Measurements from ENCODE around the gene ZSCAN29. TPM values are rescaled to one million over a fixed set of nuclear protein-coding genes. Genes with fewer than 3 reads are reported as not detected.

Gene ZSCAN29
- total and polyA plus RNA-seq, 2 of the 13 experiments (the other 11 are each of a cell fraction or from before 2014, with no cell fraction given): 8.3 to 27.4 TPM

DNA sequence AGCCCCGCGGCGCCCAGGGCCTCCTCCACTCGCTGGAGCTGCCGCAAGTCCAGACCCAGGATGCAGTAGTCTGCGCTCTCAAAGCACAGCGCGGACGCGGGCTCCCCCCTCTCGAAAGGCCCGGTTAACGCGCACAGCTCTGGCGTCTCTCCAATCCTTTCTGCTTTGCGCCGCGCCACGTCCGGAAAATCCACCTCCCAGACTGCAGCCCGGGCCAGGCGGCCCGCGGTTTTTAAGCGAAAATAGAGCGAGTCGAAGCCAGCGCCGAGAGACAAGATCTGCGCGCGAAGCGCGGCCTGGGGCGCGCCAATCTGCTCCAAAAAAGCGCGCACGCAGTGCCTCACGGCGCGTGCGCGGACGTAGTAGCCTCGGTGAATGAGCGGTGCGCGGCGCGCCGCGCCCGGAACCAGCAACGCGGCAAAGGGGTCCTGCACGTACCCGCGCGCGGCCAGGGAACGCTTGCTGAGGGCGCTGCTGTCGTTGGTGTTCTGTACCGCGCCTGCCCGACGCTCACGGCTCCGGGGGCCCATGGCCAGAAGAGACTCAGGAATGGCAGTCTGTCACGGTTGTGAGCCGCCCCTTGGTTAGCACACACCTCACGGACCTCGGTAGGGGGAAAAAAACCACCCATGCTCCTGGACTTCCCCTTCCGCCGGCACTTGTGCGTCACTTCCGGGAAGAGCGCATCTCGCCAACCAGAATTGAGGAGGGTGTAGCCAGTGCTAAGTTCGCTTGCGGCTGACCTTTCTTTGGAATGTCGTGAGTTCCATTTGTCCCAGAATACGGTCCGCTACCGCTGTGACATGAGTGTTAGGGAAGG lies 40.7 kb downstream of the ZSCAN29 start, which contains the start of gene LCMT2 (continued):
- TF ChIP-seq, protein P1, sequence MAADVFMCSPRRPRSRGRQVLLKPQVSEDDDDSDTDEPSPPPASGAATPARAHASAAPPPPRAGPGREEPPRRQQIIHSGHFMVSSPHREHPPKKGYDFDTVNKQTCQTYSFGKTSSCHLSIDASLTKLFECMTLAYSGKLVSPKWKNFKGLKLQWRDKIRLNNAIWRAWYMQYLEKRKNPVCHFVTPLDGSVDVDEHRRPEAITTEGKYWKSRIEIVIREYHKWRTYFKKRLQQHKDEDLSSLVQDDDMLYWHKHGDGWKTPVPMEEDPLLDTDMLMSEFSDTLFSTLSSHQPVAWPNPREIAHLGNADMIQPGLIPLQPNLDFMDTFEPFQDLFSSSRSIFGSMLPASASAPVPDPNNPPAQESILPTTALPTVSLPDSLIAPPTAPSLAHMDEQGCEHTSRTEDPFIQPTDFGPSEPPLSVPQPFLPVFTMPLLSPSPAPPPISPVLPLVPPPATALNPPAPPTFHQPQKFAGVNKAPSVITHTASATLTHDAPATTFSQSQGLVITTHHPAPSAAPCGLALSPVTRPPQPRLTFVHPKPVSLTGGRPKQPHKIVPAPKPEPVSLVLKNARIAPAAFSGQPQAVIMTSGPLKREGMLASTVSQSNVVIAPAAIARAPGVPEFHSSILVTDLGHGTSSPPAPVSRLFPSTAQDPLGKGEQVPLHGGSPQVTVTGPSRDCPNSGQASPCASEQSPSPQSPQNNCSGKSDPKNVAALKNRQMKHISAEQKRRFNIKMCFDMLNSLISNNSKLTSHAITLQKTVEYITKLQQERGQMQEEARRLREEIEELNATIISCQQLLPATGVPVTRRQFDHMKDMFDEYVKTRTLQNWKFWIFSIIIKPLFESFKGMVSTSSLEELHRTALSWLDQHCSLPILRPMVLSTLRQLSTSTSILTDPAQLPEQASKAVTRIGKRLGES (CRISPR knock-in tag; IDR thresholded peaks at IDR 0.05; ENCODE audit: borderline replicate concordance): no peak
- TF ChIP-seq MTA3 (CRISPR knock-in tag; IDR thresholded peaks at IDR 0.05) (no peak), SRSF4 (IDR thresholded peaks at IDR 0.05; ENCODE audit: low read depth, low read length, poor library complexity, severe bottlenecking) (no peak), KLF6 (CRISPR knock-in tag; IDR thresholded peaks at IDR 0.05) (no peak; the same call in 1 of the 2 replicates), HDAC1 (CRISPR knock-in tag; IDR thresholded peaks at IDR 0.05) (peak; percentile 81; the same call in 1 of the 2 replicates), ZNF136 (CRISPR knock-in tag; IDR thresholded peaks at IDR 0.05; ENCODE audit: low read depth) (no peak), ZFP36 (IDR thresholded peaks at IDR 0.05; ENCODE audit: borderline replicate concordance, low read depth, low read length, partially characterized antibody) (no peak), FOXJ3 (CRISPR knock-in tag; IDR thresholded peaks at IDR 0.05; ENCODE audit: borderline replicate concordance) (no peak), ARHGAP35 (CRISPR knock-in tag; IDR thresholded peaks at IDR 0.05; ENCODE audit: borderline replicate concordance) (peak; percentile 46), LCORL (IDR thresholded peaks at IDR 0.05) (no peak), LCORL (CRISPR knock-in tag; IDR thresholded peaks at IDR 0.05) (peak; percentile 78), NFE2L2 (IDR thresholded peaks at IDR 0.05; ENCODE audit: low read length) (no peak), NR1H2 (CRISPR knock-in tag; IDR thresholded peaks at IDR 0.05; ENCODE audit: borderline replicate concordance, low read depth) (peak; percentile 54; the same call in 1 of the 2 replicates), KDM4B (CRISPR knock-in tag; IDR thresholded peaks at IDR 0.05) (no peak)
- TF ChIP-seq, protein P2, sequence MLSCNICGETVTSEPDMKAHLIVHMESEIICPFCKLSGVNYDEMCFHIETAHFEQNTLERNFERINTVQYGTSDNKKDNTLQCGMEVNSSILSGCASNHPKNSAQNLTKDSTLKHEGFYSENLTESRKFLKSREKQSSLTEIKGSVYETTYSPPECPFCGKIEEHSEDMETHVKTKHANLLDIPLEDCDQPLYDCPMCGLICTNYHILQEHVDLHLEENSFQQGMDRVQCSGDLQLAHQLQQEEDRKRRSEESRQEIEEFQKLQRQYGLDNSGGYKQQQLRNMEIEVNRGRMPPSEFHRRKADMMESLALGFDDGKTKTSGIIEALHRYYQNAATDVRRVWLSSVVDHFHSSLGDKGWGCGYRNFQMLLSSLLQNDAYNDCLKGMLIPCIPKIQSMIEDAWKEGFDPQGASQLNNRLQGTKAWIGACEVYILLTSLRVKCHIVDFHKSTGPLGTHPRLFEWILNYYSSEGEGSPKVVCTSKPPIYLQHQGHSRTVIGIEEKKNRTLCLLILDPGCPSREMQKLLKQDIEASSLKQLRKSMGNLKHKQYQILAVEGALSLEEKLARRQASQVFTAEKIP (CRISPR knock-in tag; IDR thresholded peaks at IDR 0.05; ENCODE audit: borderline replicate concordance): no peak
- TF ChIP-seq, protein P3, sequence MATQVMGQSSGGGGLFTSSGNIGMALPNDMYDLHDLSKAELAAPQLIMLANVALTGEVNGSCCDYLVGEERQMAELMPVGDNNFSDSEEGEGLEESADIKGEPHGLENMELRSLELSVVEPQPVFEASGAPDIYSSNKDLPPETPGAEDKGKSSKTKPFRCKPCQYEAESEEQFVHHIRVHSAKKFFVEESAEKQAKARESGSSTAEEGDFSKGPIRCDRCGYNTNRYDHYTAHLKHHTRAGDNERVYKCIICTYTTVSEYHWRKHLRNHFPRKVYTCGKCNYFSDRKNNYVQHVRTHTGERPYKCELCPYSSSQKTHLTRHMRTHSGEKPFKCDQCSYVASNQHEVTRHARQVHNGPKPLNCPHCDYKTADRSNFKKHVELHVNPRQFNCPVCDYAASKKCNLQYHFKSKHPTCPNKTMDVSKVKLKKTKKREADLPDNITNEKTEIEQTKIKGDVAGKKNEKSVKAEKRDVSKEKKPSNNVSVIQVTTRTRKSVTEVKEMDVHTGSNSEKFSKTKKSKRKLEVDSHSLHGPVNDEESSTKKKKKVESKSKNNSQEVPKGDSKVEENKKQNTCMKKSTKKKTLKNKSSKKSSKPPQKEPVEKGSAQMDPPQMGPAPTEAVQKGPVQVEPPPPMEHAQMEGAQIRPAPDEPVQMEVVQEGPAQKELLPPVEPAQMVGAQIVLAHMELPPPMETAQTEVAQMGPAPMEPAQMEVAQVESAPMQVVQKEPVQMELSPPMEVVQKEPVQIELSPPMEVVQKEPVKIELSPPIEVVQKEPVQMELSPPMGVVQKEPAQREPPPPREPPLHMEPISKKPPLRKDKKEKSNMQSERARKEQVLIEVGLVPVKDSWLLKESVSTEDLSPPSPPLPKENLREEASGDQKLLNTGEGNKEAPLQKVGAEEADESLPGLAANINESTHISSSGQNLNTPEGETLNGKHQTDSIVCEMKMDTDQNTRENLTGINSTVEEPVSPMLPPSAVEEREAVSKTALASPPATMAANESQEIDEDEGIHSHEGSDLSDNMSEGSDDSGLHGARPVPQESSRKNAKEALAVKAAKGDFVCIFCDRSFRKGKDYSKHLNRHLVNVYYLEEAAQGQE (IDR thresholded peaks at IDR 0.05; ENCODE audit: borderline replicate concordance in 1 of 2, low read depth in 1 of 2, low read length in 2 of 2): peak in 1 of 2 experiments; percentile 36; a peak in 1 of 4 replicates
- TF ChIP-seq, protein P4, sequence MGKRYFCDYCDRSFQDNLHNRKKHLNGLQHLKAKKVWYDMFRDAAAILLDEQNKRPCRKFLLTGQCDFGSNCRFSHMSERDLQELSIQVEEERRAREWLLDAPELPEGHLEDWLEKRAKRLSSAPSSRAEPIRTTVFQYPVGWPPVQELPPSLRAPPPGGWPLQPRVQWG (CRISPR knock-in tag; IDR thresholded peaks at IDR 0.05; ENCODE audit: borderline replicate concordance, low read depth): no peak

Data from HepG2 (cell line).